ENCODE data around the gene NEDD4L.

Gene NEDD4L

GRCh38 chr18:58405107-58405898 lies 361.3 kb downstream of the NEDD4L start:
- no peak for DNase-seq

DNA sequence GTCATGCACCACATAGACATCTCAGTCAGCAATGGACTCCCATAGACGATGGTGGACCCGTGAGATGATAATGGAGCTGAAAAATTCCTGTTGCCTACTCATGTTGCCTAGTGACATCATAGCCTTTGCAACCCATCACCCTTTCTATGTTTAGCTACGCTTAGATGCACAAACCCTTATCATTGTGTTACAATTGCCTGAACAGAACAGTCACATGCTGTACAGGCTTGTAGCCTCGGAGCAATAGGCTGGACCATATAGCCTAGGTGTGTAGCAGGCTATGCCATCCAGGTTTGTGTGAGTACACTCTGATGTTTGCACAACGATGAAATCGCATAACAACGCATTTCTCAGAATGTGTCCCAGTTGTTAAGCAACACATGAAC lies 363.2 kb downstream of the NEDD4L start:
- DNase-seq, result no peak

GRCh38 chr18:58407649-58408407 lies 363.8 kb downstream of the NEDD4L start:
- DNase-seq, result no peak

- no peak for DNase-seq
Observed at GRCh38 chr18:58408665-58409064, 364.6 kb downstream of the NEDD4L start.

- DNase-seq, result no peak
Observed at GRCh38 chr18:58409802-58410445, 365.9 kb downstream of the NEDD4L start.

DNA sequence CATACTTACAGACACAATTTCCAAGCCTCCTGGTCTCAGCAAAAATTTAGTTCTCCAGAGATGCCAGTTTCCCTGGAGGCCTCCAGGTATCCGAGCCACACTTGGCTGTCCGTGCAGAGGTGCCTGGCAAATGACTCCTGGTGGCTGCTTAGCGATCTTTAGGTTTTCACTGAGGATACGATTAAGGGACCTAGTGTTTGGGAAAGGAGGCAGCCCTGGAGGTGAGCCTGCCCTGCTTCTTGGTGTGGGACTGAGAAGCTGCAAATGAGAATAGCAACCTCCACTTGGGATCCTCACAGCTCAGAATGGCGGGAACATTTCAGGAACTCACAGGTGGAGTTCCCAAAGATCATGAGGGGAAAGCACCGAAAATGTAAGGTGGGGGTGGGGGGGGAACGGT lies 367.3 kb downstream of the NEDD4L start:
- DNase-seq, result no peak

DNA sequence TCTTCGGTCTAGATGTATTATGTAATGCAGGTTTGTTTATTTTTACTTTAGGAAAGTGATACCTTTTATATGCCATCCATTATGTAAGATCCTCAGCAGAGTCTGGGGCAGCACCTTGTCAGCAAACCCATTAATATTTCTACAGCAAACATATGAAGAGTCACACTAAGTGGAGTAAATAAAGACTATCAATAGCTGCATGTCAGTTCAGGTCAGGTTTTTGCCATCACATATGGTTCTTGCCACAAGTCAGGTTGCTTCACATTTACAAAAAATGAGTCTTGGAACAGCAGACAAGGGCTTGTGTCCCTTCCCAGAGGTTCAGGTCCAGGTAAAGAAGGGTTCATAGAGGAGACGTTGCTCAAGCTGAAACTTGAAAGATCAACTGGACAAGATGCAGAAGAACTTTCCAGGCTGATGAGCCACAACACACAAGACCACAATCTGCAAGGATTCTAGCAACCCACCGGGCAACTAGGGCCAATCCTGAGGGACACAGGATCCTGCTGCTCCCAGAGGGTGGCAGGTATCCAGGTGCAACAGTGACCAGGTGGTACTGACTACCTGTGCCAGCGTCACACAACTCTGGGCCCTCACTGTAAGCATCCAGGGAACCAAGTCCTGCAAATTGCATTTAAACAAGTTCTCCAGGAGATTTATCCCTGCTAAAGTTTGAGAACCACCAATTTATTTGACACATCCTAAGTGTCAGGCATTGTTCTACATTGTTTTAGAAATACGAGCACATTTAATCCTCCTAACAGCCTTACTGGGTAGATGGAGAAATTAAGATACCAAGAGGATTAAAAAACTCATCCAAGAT lies 369.0 kb downstream of the NEDD4L start:
- no peak for DNase-seq

DNA sequence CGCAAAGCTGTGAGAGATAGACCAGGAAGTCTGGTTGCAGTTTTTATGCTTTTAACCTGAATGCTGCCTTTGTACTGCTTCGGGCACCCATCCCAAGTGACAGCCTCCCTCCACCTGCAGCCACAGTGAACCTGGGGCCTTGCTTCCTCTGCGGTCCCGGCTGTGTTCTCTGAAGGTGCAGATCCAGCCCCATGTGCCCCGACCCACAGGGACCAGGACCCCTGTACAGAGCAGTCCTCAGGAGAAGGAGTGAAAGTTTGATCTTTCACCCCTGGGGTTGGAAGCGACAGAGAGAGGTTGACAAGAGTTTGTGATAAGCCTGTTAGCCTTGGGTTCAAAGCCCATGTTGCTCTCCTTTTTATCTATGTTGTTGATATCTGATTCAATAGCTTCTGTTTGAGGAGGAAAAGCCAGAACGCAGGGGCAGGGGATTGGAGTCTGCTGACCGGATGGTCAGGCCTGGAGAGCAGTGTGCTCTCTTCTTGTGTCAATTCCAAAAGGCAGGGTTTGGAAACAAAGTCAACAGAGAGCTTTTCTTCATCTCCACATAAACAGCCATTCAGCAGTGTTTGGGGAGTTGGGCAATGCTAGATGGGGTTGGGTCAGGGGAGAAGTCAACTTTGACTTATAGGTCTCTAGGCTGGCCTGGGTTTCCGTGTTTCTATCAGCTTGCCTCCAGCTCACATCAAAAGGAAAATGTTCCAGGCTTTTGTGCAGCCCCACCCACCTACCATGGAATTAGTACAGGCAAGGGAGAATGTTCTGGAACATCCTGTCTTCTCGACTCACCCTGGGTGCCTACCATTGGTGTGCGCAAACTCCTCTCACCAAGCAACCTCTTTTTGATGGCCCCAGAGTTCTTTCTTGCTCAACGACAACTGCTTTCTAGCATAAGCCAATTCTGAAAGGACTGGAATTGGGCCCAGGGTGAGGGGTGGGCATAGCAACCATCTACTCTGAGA lies 369.9 kb downstream of the NEDD4L start:
- no peak for DNase-seq

- no peak for DNase-seq
Observed at GRCh38 chr18:58416014-58416703, 372.1 kb downstream of the NEDD4L start.

- DNase-seq, result no peak
Observed at GRCh38 chr18:58416704-58417683, 373.0 kb downstream of the NEDD4L start.

- no peak for DNase-seq
Observed at GRCh38 chr18:58417752-58418151, 373.7 kb downstream of the NEDD4L start.

DNA sequence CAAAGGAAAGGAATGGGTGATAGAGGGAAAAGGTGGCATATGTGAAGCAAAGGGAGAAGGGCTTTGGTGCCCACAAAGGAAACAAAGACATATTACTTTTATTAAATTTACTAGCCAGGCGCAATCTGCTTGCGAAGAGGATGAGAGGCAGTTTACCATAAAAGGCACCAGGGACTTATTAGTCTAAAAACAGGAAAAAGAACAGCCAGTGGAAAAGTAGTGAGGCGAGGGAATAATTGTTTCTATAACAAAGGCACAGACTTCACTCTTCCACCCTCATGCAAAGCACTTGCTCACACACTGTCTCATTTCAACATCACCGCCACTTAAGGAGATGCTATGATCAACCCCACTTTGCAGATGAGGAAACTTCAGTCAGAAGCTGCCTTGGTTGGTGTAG lies 374.3 kb downstream of the NEDD4L start:
- no peak for DNase-seq

DNA sequence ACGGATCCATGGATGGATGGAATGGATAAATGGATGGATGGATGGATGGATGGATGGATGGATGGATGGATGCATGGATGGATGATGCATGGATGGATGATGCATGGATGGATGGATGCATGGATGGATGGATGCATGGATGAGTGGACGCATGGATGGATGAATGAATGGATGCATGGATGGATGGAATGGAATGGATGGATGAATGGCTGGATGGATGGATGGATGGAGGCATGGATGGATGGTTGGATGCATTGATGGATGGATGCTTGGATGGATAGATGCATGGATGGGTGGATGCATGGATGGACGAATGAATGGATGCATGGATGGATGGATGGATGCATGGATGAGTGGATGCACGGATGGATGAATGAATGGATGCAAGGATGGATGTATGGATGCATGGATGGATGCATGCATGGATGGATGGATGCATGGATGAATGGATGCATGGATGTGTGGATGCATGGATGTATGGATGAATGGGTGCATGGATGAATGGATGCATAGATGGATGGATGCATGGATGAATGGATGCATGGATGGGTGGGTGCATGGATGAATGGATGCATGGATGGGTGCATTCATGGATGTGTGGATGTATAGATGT lies 375.7 kb downstream of the NEDD4L start:
- DNase-seq, result no peak

- DNase-seq, result no peak
Observed at GRCh38 chr18:58426611-58427010, 382.6 kb downstream of the NEDD4L start.

- no peak for DNase-seq
Observed at GRCh38 chr18:58427321-58427720, 383.3 kb downstream of the NEDD4L start.

DNA sequence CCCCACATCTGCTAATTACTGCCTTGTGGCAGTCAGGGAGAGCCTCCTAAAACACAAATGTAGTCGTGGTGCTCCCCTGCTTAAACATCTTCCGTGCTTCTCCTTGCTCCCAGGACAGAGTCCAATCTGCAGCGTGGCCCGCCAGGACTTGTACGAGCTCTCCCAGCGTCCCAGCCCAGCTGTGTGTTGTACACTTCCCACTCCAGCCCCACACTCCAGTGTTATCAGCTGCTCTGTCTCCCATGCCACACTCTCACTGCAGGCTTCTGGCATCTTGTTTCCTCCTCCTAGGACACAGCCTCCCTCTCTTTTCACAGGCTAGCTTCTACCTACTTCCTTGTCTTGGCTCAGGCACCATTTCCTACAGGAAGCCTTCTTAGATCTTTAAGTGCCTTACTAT lies 385.4 kb downstream of the NEDD4L start:
- DNase-seq, result no peak

DNA sequence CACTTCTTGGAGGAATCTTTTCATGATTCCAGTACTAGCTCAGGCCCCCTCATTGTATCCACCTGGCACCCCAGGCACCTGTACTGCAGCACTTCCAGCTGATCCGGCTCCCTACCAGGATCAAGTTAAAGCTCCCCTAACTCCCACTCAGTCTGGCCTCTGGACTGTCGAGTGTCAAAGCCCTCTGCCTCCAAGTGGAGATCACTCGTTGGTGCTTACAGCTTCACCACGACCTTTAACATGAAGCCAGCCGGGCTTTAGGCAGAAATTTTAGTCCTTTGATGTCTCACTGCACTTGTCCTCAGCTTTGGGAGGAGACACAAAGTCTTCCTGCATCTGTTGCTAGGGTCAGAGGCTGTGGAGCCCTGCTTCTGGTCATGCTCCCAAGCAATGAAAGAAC lies 387.2 kb downstream of the NEDD4L start:
- DNase-seq, result no peak

DNA sequence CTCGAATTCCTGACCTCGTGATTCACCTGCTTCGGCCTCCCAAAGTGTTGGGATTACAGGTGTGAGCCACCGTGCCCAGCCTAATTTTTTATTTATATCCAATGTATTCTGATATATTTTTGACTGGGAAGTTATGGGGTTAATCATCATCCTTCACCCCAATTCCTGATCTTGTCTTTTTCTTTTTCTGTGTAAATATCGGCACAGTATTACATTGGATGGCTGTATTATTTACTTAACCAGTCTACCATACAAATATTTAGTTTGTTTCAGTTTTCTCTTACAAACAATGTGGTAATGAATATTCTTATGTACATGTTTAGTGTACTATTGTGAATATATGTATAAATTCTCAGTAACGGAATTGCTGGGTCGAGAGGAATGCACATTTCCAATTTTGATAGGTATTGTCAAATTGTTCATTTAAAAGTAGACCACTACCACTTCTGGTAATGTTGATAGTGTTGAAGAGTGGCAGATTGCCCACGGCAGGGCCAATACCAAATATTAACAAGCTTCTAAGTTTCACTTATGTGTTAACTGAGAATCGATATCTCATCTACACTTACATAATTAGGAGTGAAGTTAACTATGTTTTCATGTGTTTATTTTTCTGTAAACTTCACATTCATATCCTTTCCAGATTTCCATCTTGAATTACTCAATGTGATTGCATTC lies 388.2 kb downstream of the NEDD4L start:
- DNase-seq, result no peak

All from effector CD4-positive, alpha-beta T cell (primary cell).